Measurements from ENCODE around the gene PNMA1.

Gene PNMA1, protein sequence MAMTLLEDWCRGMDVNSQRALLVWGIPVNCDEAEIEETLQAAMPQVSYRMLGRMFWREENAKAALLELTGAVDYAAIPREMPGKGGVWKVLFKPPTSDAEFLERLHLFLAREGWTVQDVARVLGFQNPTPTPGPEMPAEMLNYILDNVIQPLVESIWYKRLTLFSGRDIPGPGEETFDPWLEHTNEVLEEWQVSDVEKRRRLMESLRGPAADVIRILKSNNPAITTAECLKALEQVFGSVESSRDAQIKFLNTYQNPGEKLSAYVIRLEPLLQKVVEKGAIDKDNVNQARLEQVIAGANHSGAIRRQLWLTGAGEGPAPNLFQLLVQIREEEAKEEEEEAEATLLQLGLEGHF

DNA sequence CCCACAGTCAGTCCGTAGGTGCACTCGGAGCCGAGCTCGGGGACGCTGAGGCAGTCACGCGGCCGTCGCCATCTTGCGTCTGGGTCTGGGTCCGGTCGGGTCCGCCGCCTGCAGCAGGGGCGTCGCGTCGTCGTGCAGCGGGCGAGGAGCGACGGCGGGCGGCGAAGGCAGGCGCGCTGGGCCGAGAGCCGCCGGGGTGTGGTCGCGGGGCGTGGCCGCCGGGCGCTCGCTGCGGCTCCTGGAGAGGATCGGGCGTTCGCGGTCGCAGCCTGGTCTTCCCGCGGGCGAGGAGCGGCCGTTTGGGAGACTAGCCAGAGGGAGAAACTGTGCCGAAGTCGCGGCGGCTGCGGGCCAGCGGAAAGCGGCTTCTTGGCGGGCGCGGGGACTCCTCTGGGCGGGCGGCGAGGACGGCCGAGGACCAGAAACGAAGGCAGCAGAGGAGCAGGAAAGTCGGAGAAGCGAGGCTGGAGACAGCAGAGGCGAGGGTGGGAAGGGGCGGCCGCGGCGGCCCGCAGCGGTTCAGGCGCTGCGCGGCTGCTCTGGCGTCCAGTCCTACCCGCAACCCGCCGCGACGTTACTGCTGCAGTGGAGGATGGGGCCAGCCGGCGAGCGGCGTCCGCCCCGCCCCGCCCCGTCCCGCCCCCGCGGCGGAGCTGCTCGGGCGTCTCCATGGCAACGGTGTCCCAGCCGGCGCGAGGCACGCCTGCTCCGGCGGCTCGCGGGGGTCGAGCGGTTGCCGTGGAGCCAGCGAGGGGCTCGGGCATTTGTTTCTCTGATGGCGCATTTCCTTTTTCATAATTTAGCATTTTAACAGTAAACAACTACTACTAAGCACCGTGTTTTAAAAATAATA, at the start of gene PNMA1:
Gene PNMA1, minus strand, starts transcription at position 582 of the 853 bp plus-strand sequence. CDS start 745 bp downstream, outside the sequence.
- no peak for FAIRE-seq

DNA sequence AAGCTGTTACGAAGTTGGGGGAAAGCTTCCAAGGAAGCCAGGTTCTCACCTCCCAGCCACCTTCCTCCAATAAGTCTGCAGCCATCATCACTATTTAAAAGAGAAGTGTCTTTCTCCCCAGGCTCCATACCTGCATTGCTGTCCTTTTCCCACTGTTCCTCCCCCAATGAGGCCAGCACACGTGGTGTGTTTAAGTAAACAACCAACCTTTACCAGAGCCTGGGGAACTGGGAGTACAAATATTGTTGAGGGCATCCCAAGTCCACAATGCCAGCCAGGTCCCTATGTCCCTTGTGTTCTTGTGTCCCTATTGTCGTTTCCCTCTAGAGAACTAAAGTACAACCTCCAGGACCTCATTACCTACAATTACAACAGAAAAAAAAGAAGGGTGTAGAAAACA, 49.2 kb upstream of the PNMA1 start:
- no peak for FAIRE-seq

DNA sequence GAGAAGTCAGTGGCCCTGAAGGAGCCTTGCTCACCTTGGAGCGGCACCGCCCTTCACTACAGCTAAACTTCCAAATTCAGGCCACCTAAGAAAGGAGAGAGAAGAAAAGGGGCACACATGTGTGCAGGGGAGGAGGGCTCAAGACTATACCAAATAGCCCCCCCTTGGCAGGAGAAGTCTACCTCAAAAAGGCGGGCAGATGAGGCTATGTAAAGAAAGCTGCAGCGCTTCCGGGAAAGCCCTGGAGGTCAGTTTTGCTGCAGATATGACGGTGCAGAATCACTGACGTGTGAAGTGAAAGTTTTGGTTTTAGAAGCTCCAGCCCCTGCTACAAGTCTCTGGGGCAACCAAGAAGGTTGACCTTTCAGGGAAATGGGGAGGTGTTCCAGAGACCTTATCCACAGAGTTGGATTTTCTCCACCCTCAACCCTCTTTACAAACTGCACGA, 48.2 kb upstream of the PNMA1 start:
- no peak for FAIRE-seq

DNA sequence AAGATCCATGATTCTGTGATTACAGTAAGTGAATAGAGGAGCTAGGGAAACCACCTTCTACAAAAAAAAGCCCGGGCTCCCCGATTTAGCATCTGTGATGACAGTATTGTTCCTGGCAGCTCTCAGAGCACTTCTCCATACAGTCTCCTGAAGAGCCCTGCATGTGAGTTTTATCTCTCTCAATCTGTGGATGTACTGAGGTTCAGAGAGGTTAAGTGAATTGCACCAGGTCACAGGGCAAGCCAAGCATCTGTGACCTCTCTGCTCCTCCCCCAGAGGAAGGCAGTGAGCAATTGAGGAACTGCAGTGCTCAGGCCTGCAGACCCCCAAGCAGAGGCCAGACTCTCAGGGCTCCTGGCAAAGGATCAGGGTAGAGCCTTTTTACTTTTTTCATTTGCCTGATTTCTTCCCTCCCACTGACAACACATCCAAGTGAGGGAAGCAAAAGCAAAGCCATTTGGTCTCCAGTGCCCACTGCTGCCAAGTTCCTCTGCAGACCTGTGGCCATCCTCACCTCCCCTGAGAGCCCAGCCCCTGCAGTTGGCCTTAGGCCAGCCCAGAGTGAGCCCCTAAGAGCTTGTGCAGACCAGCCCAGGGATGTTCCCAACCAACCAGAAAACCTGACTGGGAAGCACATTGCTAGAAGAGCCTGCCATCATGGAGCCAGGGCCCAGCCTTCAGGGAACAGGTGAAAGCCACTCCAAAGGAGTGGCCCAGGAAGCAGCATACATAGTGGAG, 47.6 kb upstream of the PNMA1 start:
- FAIRE-seq = no peak

DNA sequence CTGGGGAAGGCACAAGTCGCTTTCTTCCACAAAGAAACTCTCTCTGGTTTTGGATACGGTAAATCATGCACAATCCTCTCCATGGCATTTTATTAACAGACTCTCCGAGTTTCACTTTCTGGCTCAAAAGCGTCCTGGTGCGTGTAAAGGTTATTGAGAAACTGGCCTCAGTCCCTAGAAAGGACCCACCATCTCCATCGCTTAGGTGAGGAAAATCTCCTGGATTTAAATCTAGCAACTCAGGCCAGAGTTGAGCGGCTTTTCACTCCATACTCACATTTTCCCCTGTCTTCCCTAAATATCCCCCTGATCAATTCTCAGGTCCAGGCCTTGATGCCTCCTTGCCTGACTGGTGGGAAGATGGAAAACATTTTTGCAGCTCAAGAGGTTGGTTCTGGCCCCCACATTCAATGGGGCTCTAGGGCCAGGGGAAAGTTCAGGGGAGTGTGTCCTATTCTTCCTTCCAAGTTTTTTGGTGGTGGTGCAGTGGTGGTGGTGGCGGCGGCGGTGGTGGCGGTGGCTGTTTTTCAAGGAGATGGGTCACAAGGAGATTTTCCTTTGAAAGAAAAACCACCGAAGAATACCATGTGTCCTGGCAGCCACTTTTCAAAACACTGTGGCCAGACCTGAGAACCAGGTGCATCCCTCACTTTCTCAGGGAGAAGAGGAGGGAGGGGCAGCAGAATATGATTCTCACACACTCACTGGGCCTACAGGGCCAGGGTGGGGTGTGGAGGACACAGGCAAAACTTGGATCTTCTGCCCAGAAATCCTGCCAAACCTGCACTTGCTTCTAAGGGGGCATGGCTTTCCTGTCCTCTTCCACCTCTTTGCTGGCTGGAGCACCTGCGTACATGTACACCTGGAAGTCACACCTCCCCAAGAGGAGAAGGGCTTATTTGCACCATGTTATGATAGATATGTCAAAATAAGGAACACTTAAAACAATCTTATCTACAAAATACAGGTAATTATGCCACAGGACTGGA, 46.7 kb upstream of the PNMA1 start:
- FAIRE-seq = no peak

DNA sequence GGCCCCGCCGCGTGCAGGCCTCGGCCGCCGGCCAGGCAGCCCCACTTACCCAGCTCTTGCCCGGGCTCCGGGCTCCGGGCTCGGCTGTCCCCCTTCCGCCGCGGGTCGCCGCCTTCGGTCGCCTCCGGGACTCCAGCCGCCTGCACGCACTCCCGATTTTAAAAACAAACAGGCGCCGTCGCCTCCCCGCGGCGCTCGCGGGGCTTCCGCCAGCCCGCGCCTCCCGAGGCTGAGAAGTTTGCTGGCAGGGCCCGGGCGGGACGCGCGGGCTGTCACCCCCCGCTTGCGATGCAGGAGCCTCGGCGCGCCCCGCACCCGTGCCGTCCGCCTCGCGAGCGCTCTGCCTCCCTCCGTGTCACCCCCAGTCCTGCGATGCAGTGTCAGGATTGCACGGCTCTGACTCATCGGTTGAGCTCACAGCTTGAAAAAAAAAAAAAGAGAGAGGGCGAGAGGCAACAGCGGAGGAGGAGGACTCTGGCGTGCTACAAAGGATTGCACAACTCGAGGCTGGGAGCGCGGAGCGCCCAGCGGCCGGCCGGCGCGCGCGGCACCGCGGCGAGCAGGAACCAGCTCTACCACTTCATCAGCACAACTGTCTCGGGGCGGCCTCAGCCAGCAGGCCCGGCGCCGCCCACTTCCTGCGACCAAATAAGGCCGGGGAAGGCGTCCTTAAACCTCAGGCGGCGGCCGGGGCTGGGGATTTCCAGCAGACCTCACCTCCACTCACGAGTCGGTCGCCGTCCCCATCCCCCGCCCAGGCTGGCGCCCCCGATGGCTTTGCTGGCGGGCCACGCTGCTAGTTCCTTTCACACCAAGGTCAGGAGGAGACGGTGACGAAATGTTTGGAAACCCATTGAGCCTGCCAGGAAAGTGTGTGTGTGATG, 45.8 kb upstream of the PNMA1 start:
- no peak for FAIRE-seq

DNA sequence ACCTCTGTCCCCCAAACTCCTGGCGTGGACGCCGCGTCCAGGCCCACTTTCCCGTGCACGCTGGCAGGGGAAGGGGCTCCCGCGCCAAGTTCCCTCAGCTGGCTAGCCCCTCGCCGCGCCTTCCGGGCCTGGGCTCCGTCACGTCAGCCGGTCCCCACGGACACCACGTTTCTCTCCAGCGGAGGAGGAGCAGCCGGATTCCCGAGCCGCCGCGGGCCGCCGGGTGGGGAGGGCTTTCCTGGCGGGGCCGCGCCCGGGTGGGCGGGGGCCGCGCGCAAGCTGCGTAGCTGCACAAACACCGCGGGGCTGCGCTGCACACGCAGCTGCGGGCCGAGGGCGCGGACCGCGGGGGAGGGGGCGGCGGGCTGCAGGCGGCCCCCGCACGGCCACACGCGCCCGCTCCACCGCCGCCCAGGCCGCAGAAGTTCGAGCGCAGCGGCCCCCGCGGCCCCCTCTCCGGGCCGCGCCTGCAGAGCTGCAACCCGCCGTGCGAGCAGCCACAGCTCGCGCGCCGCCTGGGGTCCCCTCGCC, 45.1 kb upstream of the PNMA1 start:
- FAIRE-seq = no peak

DNA sequence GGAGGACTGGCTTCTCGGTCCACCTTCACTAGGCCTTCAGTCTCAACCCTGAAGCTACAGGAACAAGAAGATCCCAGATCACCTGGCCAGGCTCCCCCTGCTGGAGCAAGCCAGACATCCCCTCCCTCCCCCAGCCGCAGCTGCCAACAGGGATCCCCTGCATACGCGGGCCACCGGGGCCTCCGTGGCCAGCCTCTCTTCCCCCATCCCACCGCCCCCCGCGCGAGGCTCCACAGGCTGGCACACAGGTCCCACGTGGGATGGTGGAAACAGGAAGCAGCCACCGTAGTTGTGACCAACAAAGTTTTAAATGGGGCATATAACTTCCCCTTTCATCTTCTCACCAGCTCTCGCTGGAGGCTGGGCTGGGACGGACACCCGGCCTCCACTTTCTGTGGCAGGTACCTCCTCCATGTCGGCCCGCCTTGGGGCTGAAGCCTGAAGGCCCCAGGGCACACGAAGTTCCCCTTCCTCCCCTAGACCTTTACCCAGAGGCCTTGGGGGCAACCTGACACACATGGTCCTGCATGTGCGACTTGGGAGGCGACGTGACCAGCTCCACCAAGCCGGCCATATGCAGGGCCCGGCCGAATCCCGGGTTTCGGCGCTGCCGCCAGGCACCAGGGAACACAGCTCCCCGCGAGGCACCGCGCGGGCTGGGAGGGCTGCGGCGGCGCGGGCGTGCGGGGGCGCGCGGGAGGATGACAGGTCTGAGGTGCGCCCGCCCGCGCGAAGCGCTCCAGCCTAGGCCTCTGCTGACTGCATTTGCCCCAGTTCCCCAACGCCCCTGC, 44.4 kb upstream of the PNMA1 start:
- FAIRE-seq = no peak

DNA sequence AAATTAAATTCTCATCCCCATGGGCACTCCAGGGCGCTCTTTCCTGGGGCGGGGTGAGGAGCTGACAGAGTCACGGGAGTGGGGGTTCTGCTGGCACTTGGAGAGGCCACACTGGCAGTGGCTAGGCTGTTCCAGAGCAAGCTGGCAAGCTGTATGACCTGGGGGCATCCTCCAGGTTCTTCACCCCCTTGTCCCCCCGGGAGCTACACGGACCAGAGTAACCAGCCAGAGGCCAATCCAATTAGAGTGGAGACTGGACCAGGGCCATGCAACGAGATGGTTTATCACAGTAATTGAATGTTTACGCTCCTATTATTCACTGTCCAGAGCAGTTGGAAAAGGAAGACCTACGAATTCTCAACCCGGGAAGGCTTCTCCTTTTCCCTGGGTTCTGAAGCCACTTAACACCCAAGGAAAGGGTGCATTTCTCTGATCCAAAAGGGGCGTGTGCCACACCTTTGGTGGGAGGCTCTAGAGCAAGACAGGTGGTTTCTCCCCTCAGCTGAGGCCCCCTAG, 43.8 kb upstream of the PNMA1 start:
- FAIRE-seq = no peak

DNA sequence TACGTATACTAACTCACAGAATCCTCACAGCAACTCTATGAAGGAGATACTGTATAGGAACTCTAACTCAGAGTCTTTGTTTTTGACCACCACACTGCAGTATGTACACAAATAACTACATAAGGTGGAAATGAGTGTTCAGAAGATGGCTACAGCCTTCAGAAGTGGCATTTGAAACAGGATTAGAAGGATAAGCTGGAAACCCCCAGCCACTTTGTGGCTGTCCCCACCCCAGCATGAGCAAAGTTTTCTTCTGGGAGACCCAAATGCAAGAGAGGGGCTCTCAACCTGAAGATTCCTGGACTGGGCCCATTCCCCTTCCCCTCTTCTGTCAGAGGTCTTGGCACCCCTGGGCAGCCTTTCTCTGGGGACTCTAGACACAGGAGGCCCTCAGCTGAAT, 43.2 kb upstream of the PNMA1 start:
- no peak for FAIRE-seq

DNA sequence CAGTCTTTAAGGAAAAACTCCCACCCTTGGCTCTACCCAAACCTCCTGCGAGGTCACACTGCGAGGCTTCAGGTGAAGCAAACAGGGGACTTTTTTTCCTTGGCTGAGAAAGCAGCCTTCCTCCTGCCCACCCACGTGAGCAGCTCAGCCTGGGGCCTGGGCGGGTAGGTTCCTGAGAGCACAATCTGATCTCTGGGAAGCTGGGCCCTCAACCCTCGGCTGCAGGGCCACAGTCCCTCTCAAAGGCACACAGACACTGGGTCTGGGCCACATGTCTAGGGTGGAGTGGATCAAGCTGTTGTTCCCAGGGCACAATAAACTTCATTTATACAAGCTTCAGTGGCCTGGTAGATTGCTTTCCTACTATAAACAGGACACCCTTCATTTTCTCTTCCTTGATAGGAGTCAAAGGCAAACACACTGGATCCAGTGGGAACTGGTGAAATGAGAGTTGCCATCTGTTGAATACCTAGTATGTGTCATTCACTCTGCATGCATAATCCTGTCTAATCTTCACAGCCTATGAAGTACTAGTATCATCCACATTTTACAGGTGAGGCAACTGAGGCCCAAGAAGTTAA, 41.3 kb upstream of the PNMA1 start:
- FAIRE-seq = no peak

DNA sequence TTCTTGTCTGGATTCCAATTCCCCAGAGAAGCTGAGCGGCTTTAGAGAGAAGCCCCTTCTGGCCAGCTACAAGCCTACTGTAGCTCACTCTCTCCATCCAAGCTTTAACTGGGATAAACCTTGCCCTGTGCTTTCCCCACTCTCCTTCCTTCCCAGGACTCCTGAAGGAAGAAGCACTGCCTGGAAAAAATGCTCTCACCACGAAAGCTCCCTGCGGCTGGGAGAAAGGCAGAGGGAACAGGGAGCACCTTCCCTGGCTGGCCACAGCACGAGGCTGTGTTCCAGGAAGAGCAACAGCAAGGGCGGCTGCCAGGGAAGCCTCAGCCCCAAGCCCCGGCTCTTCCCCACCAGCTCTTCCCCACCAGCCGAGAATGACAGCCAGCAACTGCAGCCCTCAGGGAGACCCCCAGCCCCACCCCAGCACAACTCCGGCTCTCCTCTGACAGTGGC, 40.8 kb upstream of the PNMA1 start:
- no peak for FAIRE-seq

DNA sequence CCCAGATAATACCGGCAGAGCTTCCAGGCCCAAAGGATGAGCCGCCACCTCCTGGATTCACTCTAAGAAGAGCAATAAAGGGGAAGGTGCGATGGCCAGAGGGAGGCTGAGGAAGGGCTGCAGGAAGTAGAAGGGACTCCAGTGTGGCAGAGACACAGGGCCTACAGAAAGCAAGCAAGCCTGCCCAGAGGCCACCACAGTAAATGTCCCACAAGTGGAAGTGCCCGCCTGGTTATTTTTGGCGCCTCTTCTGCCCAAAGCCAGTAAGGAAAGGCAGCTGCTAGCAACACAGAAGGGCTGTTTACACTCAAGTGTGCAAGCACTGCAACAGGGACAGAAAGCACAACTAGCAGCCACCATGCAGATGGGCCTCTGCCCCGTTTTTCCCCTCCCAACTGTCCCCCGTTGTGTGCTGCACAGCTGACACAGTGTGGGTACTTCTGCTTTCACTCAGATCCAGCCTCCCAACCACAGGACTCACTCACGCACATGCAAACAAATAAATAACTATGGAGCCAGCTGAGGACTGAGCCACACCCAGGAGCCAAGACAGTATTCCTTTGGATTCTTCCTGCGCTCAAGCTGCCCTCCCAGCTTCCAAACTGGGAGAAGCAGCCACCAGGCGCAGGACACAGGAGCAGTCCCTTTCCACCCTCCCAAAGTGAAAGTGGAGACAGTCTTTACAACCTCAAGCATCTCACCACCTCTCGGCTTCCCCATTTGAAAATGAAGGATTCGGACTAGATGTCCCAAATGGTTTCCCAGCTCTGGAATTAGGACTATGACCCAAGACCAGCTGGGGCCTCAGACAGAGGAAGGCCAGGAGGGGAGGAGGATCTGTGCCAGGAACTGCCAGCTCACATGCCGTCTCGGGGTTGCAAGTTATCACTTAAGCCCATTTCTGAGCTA, 40.0 kb upstream of the PNMA1 start:
- FAIRE-seq = no peak

DNA sequence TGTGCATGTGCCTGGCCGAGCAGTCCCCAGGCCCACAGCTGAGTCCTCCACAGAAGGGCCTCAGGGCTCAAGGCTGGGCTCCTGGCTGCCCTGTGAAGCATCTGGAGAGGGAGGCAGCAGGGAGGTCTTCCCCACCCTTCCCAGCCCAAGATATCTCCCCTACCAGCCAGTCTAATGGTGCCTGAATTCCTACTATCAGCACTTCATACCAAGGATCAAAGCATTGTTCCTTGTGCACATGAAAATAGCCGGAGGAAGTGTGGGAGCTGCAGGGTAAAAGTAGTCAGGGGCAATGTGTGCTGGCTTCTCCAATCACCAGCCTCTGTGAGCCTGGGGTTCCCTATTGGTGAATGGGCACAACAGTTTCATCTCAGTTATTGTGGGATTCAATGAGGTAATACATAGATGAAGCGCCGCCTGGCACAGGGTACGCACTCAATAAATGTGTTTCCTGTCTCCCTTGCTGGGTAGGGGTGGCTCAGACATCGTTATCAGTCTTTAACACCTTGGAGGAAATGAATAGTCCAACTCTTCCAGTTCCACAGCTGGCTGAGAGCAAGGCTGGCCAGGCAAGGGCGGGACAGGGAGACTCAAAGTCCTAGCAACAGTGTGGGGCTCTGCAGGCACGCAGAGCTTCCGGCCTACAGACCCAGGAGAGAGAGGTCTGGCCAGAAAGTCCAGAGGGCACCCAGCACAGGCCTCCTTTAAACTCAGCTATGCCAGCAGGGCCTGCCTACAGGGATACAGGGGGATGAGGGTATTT, 39.1 kb upstream of the PNMA1 start:
- FAIRE-seq = no peak

DNA sequence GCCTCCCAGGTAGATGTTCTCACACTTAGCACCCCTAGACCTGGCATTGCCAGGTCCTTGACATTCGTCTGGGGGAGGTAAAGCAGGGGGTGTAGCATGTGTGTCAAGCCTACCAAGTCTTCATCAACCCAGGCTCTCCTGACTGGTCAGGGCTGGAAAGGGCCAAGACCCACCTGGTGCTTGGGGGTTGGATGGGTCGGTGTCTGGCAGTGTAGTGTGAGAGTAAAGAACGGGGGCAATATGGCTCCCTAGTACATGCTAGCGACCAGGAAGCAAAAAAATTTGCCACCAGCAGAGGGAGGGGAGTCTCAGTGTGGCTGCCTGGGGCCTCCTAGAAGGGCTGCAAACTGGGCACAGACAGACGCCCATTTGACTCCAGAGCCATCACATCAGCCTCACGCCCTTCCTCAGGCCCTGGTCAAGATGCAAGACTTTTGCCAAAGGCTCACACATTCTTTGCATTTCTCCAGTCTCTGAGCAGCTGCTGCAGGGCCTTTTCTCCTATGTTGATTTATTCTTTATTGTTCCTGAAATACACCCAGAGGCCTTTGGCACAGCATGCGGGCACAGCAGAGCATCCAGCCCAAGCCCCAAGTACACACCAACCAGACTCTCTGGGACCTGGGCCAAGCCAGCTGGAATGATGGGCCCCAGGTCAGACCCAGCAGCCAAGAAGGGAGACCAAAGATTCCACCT, 38.3 kb upstream of the PNMA1 start:
- no peak for FAIRE-seq

DNA sequence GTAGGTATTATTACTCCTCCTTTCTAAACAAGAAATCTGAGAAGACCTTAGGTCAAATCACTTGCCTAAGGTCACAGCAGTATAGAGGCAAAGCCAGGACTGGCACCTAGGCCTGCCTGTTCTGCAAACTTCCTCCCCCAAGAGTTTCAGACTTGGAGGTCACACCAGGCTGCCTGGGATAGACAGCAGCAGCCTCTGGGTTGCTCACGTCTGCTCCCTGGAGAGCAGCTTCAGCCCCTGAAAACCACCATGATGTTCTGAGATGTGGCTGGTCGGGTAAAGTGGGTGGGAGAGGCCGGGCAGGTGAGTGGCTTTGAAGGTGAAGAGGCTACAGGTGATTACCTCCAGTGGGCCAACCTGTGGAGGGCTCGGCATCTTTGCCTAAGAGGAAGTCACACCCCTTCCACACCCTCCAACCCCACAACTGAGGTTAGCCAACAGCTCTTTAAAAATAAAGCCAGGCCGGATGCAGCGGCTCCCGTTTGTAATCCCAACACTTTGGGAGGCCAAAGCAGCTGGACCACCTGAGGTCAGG, 37.0 kb upstream of the PNMA1 start:
- no peak for FAIRE-seq
